Measurements from ENCODE around the gene UBA6. TPM values are rescaled to one million over a fixed set of nuclear protein-coding genes. Genes with fewer than 3 reads are reported as not detected.
"Not testable (repeated sequence)": the region's sequence is repeated elsewhere in the genome, so short reads cannot be mapped to it uniquely, and the experiment has no call there.

The UBA6 gene
- 230 and 342 TPM in 2 replicates for total RNA-seq

- DNase-seq (ENCODE audit: low read depth) = peak; percentile 90
Measured at GRCh38 chr4:67700738-67701516, at the start of gene UBA6. UBA6 (minus strand) TSS chr4:67701155; CDS start chr4:67701119, 36 bp downstream.

- no peak for DNase-seq (ENCODE audit: low read depth)
Measured at GRCh38 chr4:67750691-67751090, 49.7 kb upstream of the UBA6 start.

GRCh38 chr4:67749286-67749685, 48.3 kb upstream of the UBA6 start:
- DNase-seq (ENCODE audit: low read depth) = no peak

GRCh38 chr4:67746797-67747495, 46.0 kb upstream of the UBA6 start:
- peak; percentile 51 for DNase-seq (ENCODE audit: low read depth)

GRCh38 chr4:67744561-67745283, 43.8 kb upstream of the UBA6 start:
- DNase-seq (ENCODE audit: low read depth) = no peak

- no peak for DNase-seq (ENCODE audit: low read depth)
Measured at GRCh38 chr4:67743194-67743593, 42.2 kb upstream of the UBA6 start.

GRCh38 chr4:67736262-67736661, 35.3 kb upstream of the UBA6 start:
- DNase-seq (ENCODE audit: low read depth) = no peak

GRCh38 chr4:67735325-67735724, 34.4 kb upstream of the UBA6 start:
- no peak for DNase-seq (ENCODE audit: low read depth)

GRCh38 chr4:67730511-67730910, 29.6 kb upstream of the UBA6 start:
- DNase-seq (ENCODE audit: low read depth) = not testable (repeated sequence)

- peak; percentile 81 for DNase-seq (ENCODE audit: low read depth)
Measured at GRCh38 chr4:67727124-67727850, 26.3 kb upstream of the UBA6 start.

GRCh38 chr4:67725981-67726380, 25.0 kb upstream of the UBA6 start:
- DNase-seq (ENCODE audit: low read depth) = no peak

GRCh38 chr4:67725132-67725531, 24.2 kb upstream of the UBA6 start:
- no peak for DNase-seq (ENCODE audit: low read depth)

GRCh38 chr4:67723949-67724348, 23.0 kb upstream of the UBA6 start:
- DNase-seq (ENCODE audit: low read depth) = no peak

- no peak for DNase-seq (ENCODE audit: low read depth)
Measured at GRCh38 chr4:67723341-67723740, 22.4 kb upstream of the UBA6 start.

GRCh38 chr4:67721770-67722597, 21.0 kb upstream of the UBA6 start:
- DNase-seq (ENCODE audit: low read depth) = peak; percentile 66

- no peak for DNase-seq (ENCODE audit: low read depth)
Measured at GRCh38 chr4:67721315-67721769, 20.4 kb upstream of the UBA6 start.

GRCh38 chr4:67719953-67720617, 19.1 kb upstream of the UBA6 start:
- no peak for DNase-seq (ENCODE audit: low read depth)

- DNase-seq (ENCODE audit: low read depth) = no peak
Measured at GRCh38 chr4:67718848-67719247, 17.9 kb upstream of the UBA6 start.

- DNase-seq (ENCODE audit: low read depth) = no peak
Measured at GRCh38 chr4:67717586-67717985, 16.6 kb upstream of the UBA6 start.

GRCh38 chr4:67714955-67715354, 14.0 kb upstream of the UBA6 start:
- DNase-seq (ENCODE audit: low read depth) = no peak

Measured in renal cortical epithelial cell (primary cell).